ENCODE data around the gene FPR1.

DNA sequence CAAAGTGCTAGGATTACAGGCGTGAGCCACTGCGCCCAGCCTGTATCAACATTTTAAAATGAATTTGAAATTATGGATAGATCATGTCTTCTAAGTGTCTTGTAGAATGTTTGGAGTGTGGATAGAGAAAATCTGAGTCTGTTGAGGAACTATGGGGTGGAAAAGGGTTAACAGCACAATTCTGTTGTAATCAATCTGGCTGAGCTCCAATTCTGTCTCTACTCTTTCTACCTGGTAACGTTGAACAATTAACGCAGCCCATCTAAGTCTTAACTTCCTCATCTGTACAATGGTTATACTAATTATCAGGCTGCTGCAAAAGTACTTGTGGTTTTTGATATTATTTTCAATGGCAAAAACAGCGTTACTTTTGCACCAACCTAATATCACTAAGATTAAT is 13.4 kb upstream of the FPR1 start:
- no peak for TF ChIP-seq GATA2 (IDR thresholded peaks at IDR 0.05; ENCODE audit: low read depth, low read length)
- TF ChIP-seq GATA3 (IDR thresholded peaks at IDR 0.05; ENCODE audit: low read depth, low read length): no peak

Data from SH-SY5Y (cell line).